Transverse colon (tissue), 3 donors: ENCODE data around the gene MMP24OS.

ENCODE experiments used
- EP300 ChIP-seq: sonication (generic); formaldehyde crosslinking; IDR thresholded peaks from one replicate; pipeline ENCODE4 v1.6.1; 2017; ENCODE audit warnings: antibody characterized with exemption, low read depth
- POLR2A ChIP-seq: fragments of 450-650 bp; IDR thresholded peaks from one replicate; pipeline ENCODE4 v1.6.1; 2016; ENCODE audit warnings: antibody characterized with exemption, mild to moderate bottlenecking, moderate library complexity
- TF ChIP-seq, protein P1 (sequence below), 5 experiments: fragments of 200-600 bp in 3 of 5; fragments of 450-650 bp in 2 of 5; sonication (generic) in 3 of 5; IDR thresholded peaks; 1 replicate in 2 of 5; 2 replicates in 3 of 5; pipeline ENCODE4 v1.5.1; 2016 to 2017; ENCODE audit warnings: antibody characterized with exemption in 5 of 5, inconsistent platforms in 3 of 5, mild to moderate bottlenecking in 2 of 5, moderate library complexity in 1 of 5

DNA sequence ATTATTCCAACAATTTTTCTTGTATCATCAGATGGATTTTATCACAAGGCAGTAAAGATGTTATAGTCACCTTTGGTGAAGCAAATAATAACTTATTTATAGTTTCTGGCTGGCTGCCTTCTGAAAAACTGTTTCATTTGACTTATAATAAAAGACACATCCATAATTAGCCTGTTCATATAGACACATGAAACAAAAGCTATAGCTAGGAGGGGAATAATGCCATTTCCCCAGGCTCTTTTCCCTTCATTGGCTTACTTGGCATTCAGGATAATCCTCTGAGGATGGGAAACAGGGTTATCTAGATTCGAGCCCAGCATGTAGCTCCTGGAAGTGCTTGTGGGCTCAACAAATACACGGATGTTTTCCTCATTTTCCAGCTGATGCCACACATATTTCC is 33.9 kb downstream of the MMP24OS start:
- TF ChIP-seq POLR2A (no peak), EP300 (no peak)
- TF ChIP-seq, protein P1, sequence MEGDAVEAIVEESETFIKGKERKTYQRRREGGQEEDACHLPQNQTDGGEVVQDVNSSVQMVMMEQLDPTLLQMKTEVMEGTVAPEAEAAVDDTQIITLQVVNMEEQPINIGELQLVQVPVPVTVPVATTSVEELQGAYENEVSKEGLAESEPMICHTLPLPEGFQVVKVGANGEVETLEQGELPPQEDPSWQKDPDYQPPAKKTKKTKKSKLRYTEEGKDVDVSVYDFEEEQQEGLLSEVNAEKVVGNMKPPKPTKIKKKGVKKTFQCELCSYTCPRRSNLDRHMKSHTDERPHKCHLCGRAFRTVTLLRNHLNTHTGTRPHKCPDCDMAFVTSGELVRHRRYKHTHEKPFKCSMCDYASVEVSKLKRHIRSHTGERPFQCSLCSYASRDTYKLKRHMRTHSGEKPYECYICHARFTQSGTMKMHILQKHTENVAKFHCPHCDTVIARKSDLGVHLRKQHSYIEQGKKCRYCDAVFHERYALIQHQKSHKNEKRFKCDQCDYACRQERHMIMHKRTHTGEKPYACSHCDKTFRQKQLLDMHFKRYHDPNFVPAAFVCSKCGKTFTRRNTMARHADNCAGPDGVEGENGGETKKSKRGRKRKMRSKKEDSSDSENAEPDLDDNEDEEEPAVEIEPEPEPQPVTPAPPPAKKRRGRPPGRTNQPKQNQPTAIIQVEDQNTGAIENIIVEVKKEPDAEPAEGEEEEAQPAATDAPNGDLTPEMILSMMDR (IDR thresholded peaks at IDR 0.05) = no peak
